Endothelial cell of umbilical vein (primary cell): ENCODE results near the gene STOM. TPM values are rescaled to one million over a fixed set of nuclear protein-coding genes. Genes with fewer than 3 reads are reported as not detected.

ENCODE experiments used
- BruUV-seq: library from RNA; stranded (reverse); fragments of 400-500 nt; replicated peaks from 2 replicates; lab custom pipeline; 2021; lab: Mats Ljungman, UMichigan
- CTCF ChIA-PET: fragments of 300-600, 350-600 bp; sonication (Branson Sonifier 250); formaldehyde crosslinking; loops from one replicate; lab custom pipeline; 2021; ENCODE audit warnings: antibody characterized with exemption, inconsistent platforms; lab: Charles Lee
- POLR2A ChIA-PET: fragments of 300-600, 350-600 bp; sonication (Branson Sonifier 250); formaldehyde crosslinking; loops from one replicate; lab custom pipeline; 2021; ENCODE audit warnings: antibody characterized with exemption, inconsistent platforms; lab: Charles Lee
- DNase-seq: peaks from one replicate; pipeline ENCODE4 v3.0.0-alpha.2; 2011; ENCODE audit warnings: low read depth, low spot score
- FAIRE-seq: peaks from 2 replicates; lab custom pipeline; 2011; peaks lifted over from hg19 to GRCh38; lab: Jason Lieb, UNC
- H2AFZ ChIP-seq: 2 replicates; pipeline ENCODE4 v1.6.0; 2012; ENCODE audit warnings: low read depth, low read length, control low read depth, inconsistent platforms
- H3K27ac ChIP-seq: 2 replicates; pipeline ENCODE4 v1.5.1; 2011; ENCODE audit warnings: low read depth, mild to moderate bottlenecking, control low read depth, low read length, moderate library complexity; ENCODE audit not compliant: insufficient read depth
- H3K27me3 ChIP-seq, 2 experiments: 2 replicates each; pipeline versions ENCODE4 v1.6.0 to v1.6.1; 2011; ENCODE audit warnings: low read length in 2 of 2, mixed read lengths in 1 of 2; ENCODE audit not compliant: control insufficient read depth in 2 of 2, insufficient read depth in 2 of 2
- H3K36me3 ChIP-seq, 2 experiments: 2 replicates in 1 of 2; 3 replicates in 1 of 2; pipeline ENCODE4 v1.5.1; 2011; ENCODE audit warnings: low read length in 2 of 2, mild to moderate bottlenecking in 1 of 2, moderate library complexity in 1 of 2; ENCODE audit not compliant: control insufficient read depth in 2 of 2, insufficient read depth in 2 of 2; ENCODE audit errors: extremely low read depth in 1 of 2
- H3K4me1 ChIP-seq: 3 replicates; pipeline ENCODE4 v1.5.1; 2011; ENCODE audit warnings: mild to moderate bottlenecking, low read length; ENCODE audit not compliant: control insufficient read depth, insufficient read depth; ENCODE audit errors: extremely low read depth
- H3K4me2 ChIP-seq: 2 replicates; pipeline ENCODE4 v1.6.1; 2011; ENCODE audit warnings: low read length, control low read depth, mixed read lengths; ENCODE audit not compliant: insufficient read depth
- H3K4me3 ChIP-seq, 3 experiments: fragments of 200-600 bp in 1 of 3; sonication (generic), shearing (Covaris generic) in 1 of 3; replicated peaks in 1 of 3; 2 replicates each; pipeline ENCODE4 v1.5.1; 2011 to 2016; ENCODE audit warnings: control low read depth in 3 of 3, low read length in 3 of 3, mild to moderate bottlenecking in 2 of 3, inconsistent platforms in 1 of 3, low read depth in 1 of 3, moderate library complexity in 1 of 3; ENCODE audit not compliant: insufficient read depth in 1 of 3
- H3K79me2 ChIP-seq: 2 replicates; pipeline ENCODE4 v1.6.0; 2012; ENCODE audit warnings: low read length, inconsistent platforms; ENCODE audit not compliant: control insufficient read depth, insufficient read depth
- H3K9ac ChIP-seq: replicated peaks from 2 replicates; pipeline ENCODE3; 2011; ENCODE audit warnings: low read length, control low read depth; ENCODE audit not compliant: insufficient read depth; ENCODE audit errors: extremely low read depth
- H3K9me1 ChIP-seq: replicated peaks from 3 replicates; pipeline ENCODE4 v1.6.0; 2011; ENCODE audit warnings: mild to moderate bottlenecking, low read length; ENCODE audit not compliant: control insufficient read depth, insufficient read depth; ENCODE audit errors: extremely low read depth
- H3K9me3 ChIP-seq: replicated peaks from 2 replicates; pipeline ENCODE4 v1.5.1; 2012; ENCODE audit warnings: low read length, inconsistent platforms; ENCODE audit not compliant: control insufficient read depth, insufficient read depth
- H4K20me1 ChIP-seq: replicated peaks from 2 replicates; pipeline ENCODE3; 2011; ENCODE audit warnings: mild to moderate bottlenecking, low read length; ENCODE audit not compliant: control insufficient read depth, insufficient read depth; ENCODE audit errors: extremely low read depth
- EZH2 ChIP-seq: IDR thresholded peaks from 2 replicates; pipeline ENCODE4 v1.6.1; 2012; ENCODE audit warnings: borderline replicate concordance, low read depth, mild to moderate bottlenecking, moderate library complexity, low read length, inconsistent platforms; ENCODE audit not compliant: severe bottlenecking
- FOS ChIP-seq: IDR thresholded peaks from 2 replicates; pipeline ENCODE4 v1.6.1; 2011; ENCODE audit warnings: mild to moderate bottlenecking, low read length, moderate library complexity, borderline replicate concordance; ENCODE audit not compliant: insufficient read depth
- GATA2 ChIP-seq: IDR thresholded peaks from 2 replicates; pipeline ENCODE4 v1.7.0; 2011; ENCODE audit warnings: low read depth, mild to moderate bottlenecking, moderate library complexity, mixed read lengths, low read length; ENCODE audit not compliant: insufficient read length, insufficient read depth
- JUN ChIP-seq: IDR thresholded peaks from 2 replicates; pipeline ENCODE4 v1.6.1; 2011; ENCODE audit warnings: borderline replicate concordance, low read depth; ENCODE audit not compliant: insufficient read length, insufficient read depth
- MYC ChIP-seq: IDR thresholded peaks from one replicate; pipeline ENCODE4 v1.6.1; 2011; ENCODE audit warnings: mild to moderate bottlenecking, low read depth, low read length
- POLR2A ChIP-seq: IDR thresholded peaks from 2 replicates; pipeline ENCODE4 v1.6.1; 2012; ENCODE audit warnings: low read depth, mild to moderate bottlenecking, control low read depth, low read length
- POLR2AphosphoS5 ChIP-seq: IDR thresholded peaks from 2 replicates; pipeline ENCODE4 v1.6.1; 2012; ENCODE audit warnings: low read depth, mild to moderate bottlenecking, control low read depth, low read length, moderate library complexity; ENCODE audit not compliant: insufficient read depth
- dilution Hi-C: fragments of 300-500 bp; cut with MboI; formaldehyde crosslinking; loops from one replicate; pipeline ENCODE4 v1.15.0; 2019; ENCODE audit warnings: low sequenced_read_pairs; ENCODE audit not compliant: extremely low pct_ligation_motif_present
- intact Hi-C: fragments of 100-400 bp; cut with micrococcal nuclease; formaldehyde crosslinking; loops from one replicate; pipeline ENCODE4 v1.10.0; 2022
- polyA plus RNA-seq, 4 experiments: library from polyadenylated mRNA; depleted of rRNA in 3 of 4; stranded (reverse) in 3 of 4; unstranded in 1 of 4; fragments of >200 nt; gene quantifications; 2 replicates each; pipeline versions ENCODE4 v1.2.1 to v1.2.3, GENCODE V29; 2011 to 2012; ENCODE audit warnings: missing spikeins in 1 of 4
- total RNA-seq: library from RNA; stranded (reverse); gene quantifications from 2 replicates; pipeline ENCODE4 v1.2.3, GENCODE V29; 2021
- TF ChIP-seq, protein P1 (sequence below): IDR thresholded peaks from 2 replicates; pipeline ENCODE4 v1.6.1; 2011; ENCODE audit not compliant: insufficient read depth, insufficient read length
- TF ChIP-seq, protein P2 (sequence below), 2 donors: IDR thresholded peaks; 1 replicate in 1 of 2; 2 replicates in 1 of 2; pipeline ENCODE4 v1.5.1; 2011; ENCODE audit warnings: low read length in 2 of 2, mild to moderate bottlenecking in 2 of 2, moderate library complexity in 2 of 2, control low read depth in 1 of 2, inconsistent platforms in 1 of 2, low read depth in 1 of 2; ENCODE audit not compliant: insufficient read depth in 1 of 2; ENCODE audit errors: extremely low read depth in 1 of 2

The STOM gene
- total and polyA plus RNA-seq, 2 donors (not counting 3 experiments of a cell fraction or from before 2014, with no cell fraction given), result 153 to 170 TPM

DNA sequence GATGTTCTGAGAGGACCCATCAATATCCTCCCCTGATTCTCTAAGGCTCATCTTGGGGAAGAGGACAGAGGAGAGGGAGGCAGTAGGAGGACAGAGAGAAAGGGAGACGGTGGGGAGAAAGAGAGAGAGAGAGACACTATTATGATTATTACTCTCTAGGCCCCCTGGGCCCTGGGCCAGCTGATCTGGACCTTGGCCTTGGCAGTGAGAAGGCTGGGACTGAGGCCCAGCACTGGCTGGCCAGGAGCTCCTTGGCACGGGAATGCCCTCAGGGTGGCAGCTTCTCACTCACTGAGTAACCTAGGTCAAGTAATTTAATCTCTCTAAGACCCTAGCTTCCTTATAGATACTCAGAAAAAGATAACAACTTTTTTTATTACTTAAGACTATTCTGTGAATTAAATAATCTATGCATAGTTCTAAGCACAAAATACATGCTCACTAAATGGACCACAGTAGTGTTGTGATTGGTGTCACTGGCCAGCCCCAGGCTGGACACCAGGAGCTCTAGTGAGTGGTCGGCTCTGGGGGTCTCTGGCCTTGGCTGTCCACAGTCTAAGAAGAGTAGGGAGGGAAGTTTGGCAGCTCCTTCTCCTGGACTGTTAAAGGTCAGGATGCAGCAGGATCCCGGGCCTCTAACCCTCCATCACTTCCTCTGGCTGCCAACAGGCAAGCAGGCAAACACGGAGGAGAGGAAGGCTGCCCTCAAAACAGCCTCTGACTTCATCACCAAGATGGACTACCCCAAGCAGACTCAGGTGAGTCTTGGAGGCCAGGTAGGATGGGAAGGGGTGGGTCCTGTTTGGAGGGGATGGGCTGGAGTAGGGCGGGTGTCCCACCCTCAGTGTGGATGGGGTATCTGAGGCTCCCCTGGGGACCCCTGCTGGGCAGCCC lies 52.1 kb downstream of the STOM start:
- intact Hi-C loops (no loop called here), dilution Hi-C loops (no loop called here)
- Histone ChIP-seq H3K9me1 (no peaks in the 10 kb centered on the region), H3K4me2 (no peak overlapping the region), H3K4me3 (no peak overlapping the region), H3K27me3 (no peaks in the 10 kb centered on the region), H4K20me1 (no peaks in the 10 kb centered on the region), H3K9ac (no peak overlapping the region), H3K4me1 (peaks cover 7% of the 10 kb centered on the region), H3K36me3 (peaks cover 10 to 23% of the 10 kb centered on the region in 2 experiments), H3K27ac (no peak overlapping the region), H3K79me2 (no peaks in the 10 kb centered on the region), H2AFZ (no peak overlapping the region), H3K9me3 (no peaks in the 10 kb centered on the region)
- CTCF ChIA-PET, result interaction anchor here (0.9 to 6.5 kb wide), 8 partner anchors 31 to 122 kb away, joined by 3 to 211 read pairs (median 26); no protein-coding TSS in a partner anchor
- FAIRE-seq, result no peak
- no peak for DNase-seq
- no peak for TF ChIP-seq POLR2A
- TF ChIP-seq, protein P1, sequence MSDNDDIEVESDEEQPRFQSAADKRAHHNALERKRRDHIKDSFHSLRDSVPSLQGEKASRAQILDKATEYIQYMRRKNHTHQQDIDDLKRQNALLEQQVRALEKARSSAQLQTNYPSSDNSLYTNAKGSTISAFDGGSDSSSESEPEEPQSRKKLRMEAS, result no peak
- TF ChIP-seq, protein P2, sequence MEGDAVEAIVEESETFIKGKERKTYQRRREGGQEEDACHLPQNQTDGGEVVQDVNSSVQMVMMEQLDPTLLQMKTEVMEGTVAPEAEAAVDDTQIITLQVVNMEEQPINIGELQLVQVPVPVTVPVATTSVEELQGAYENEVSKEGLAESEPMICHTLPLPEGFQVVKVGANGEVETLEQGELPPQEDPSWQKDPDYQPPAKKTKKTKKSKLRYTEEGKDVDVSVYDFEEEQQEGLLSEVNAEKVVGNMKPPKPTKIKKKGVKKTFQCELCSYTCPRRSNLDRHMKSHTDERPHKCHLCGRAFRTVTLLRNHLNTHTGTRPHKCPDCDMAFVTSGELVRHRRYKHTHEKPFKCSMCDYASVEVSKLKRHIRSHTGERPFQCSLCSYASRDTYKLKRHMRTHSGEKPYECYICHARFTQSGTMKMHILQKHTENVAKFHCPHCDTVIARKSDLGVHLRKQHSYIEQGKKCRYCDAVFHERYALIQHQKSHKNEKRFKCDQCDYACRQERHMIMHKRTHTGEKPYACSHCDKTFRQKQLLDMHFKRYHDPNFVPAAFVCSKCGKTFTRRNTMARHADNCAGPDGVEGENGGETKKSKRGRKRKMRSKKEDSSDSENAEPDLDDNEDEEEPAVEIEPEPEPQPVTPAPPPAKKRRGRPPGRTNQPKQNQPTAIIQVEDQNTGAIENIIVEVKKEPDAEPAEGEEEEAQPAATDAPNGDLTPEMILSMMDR (IDR thresholded peaks at IDR 0.05; ENCODE audit: extremely low read depth in 1 of 2, insufficient read depth in 1 of 2, low read depth in 1 of 2, low read length in 2 of 2), result no peak
- no peak for TF ChIP-seq MYC
- TF ChIP-seq EZH2, result no peak
- no peak for TF ChIP-seq POLR2AphosphoS5
- TF ChIP-seq FOS, result no peak
- TF ChIP-seq JUN, result no peak
- no peak for TF ChIP-seq GATA2
- POLR2A ChIA-PET, result no interaction called here
- no TSS peak for BruUV-seq
